Left lung (tissue), 10 donors: Measurements from ENCODE around the gene GTPBP10. TPM values are rescaled to one million over a fixed set of nuclear protein-coding genes. Genes with fewer than 3 reads are reported as not detected.

Experiments used
- ATAC-seq: fragments of 200-7000 bp; cut with Tn5 transposase; one replicate; pipeline ENCODE4 v1.9.1; 2020; ENCODE audit warnings: moderate library complexity
- DNase-seq, 4 donors: peaks; one replicate each; pipeline ENCODE4 v3.0.0-alpha.2; 2013 to 2020
- H3K27ac ChIP-seq, 2 donors: fragments of 200-600 bp; sonication (generic) in 1 of 2; one replicate each; pipeline versions ENCODE4 v1.5.0 to v1.8.0; 2020 to 2021
- H3K27me3 ChIP-seq, 2 donors: fragments of 200-600 bp; sonication (generic) in 1 of 2; one replicate each; pipeline versions ENCODE4 v1.5.0 to v1.8.0; 2020 to 2021
- H3K36me3 ChIP-seq, 2 donors: fragments of 200-600 bp; sonication (generic) in 1 of 2; one replicate each; pipeline versions ENCODE4 v1.5.0 to v1.8.0; 2020 to 2021
- H3K4me1 ChIP-seq, 2 donors: fragments of 200-600 bp; one replicate each; pipeline ENCODE4 v1.8.0; 2021
- H3K4me3 ChIP-seq, 2 donors: fragments of 200-600 bp; sonication (generic) in 1 of 2; one replicate each; pipeline versions ENCODE4 v1.5.0 to v1.8.0; 2020 to 2021; ENCODE audit warnings: mild to moderate bottlenecking in 1 of 2
- H3K9me3 ChIP-seq, 2 donors: fragments of 200-600 bp; sonication (generic) in 1 of 2; one replicate each; pipeline versions ENCODE4 v1.5.0 to v1.8.0; 2020 to 2021
- intact Hi-C, 2 donors: fragments of 100-400 bp; cut with DNase I; formaldehyde crosslinking; loops; one replicate each; pipeline versions ENCODE4 v1.11.2 to v1.14.2; 2022
- polyA plus RNA-seq, 6 donors: library from polyadenylated mRNA; unstranded; fragments of 120-200 nt; gene quantifications; one replicate each; pipeline ENCODE4 v1.2.1, GENCODE V29; 2013; ENCODE audit not compliant: insufficient read length in 6 of 6
- total RNA-seq, 2 donors: library from RNA; stranded (reverse); fragmentation: NEBNext Ultra II Directional; extraction: Animal tissue kit (Norgen Biotek cat#: 25700); gene quantifications; one replicate each; pipeline ENCODE4 v1.2.1, GENCODE V29; 2021
- TF ChIP-seq, protein P1 (sequence below), 2 donors: fragments of 200-600 bp; sonication (generic) in 1 of 2; IDR thresholded peaks; one replicate each; pipeline versions ENCODE4 v1.5.0 to v1.8.0; 2021; ENCODE audit warnings: antibody characterized with exemption in 2 of 2
- donor health status: DM: no; HTN: yes; CAD: no.
- donor health status: DM: no; HTN: no; CAD: no.

The GTPBP10 gene
- total and polyA plus RNA-seq, 8 donors, result 15.5 to 26.5 (median 23.7) TPM

- Histone ChIP-seq H3K27me3 (no peaks in the 10 kb centered on the region), H3K4me3 (no peak overlapping the region), H3K27ac (no peak overlapping the region), H3K4me1 (no peaks in the 10 kb centered on the region), H3K9me3 (no peaks in the 10 kb centered on the region), H3K36me3 (no peaks in the 10 kb centered on the region)
- no peak for DNase-seq
- ATAC-seq, result no peak
- TF ChIP-seq, protein P1, sequence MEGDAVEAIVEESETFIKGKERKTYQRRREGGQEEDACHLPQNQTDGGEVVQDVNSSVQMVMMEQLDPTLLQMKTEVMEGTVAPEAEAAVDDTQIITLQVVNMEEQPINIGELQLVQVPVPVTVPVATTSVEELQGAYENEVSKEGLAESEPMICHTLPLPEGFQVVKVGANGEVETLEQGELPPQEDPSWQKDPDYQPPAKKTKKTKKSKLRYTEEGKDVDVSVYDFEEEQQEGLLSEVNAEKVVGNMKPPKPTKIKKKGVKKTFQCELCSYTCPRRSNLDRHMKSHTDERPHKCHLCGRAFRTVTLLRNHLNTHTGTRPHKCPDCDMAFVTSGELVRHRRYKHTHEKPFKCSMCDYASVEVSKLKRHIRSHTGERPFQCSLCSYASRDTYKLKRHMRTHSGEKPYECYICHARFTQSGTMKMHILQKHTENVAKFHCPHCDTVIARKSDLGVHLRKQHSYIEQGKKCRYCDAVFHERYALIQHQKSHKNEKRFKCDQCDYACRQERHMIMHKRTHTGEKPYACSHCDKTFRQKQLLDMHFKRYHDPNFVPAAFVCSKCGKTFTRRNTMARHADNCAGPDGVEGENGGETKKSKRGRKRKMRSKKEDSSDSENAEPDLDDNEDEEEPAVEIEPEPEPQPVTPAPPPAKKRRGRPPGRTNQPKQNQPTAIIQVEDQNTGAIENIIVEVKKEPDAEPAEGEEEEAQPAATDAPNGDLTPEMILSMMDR (IDR thresholded peaks at IDR 0.05), result no peak
- intact Hi-C loops, result no loop called here
Measured at GRCh38 chr7:90425376-90425775, 78.9 kb downstream of the GTPBP10 start.

DNA sequence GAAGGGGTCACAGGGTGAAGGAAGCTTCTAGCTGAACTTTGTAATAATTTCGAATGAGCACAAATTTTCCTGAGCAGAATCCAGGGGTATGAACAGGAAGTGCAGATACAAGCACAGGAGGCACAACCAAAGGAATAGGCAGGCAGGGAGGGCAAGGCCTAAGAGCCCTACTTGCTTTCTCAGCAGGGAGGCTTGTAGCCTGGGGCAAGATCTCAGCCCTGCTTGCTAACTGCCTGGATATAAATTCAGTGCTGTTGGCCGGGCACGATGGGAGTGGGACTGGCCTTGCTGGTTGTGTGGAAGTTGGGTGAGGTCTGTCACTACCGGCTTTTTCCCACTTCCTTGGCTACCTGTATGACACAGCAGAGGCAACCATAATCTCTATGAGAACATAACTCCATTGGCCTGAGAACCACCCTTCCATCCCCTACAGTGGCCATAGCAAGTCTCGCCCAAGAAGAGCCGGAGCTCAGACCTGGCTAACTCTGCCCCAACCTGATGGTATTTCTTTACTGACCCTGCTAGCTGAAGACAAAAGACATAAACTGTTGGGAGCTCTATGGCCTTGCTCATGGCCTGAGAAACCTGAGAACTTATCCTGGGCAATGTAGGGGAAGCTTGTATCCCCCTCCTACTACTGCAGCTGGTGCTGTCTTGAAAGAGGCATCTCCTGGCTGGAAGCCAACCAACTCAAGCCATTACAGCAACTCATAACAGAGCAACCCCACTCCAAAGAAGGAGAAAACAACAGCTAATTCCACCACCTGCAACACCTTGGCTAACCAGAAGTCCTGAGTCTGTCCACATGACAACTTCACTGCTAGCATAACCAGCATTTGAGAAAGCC, 84.3 kb downstream of the GTPBP10 start:
- ATAC-seq (no peak), DNase-seq (no peak)
- TF ChIP-seq, protein P1 (IDR thresholded peaks at IDR 0.05), result no peak
- no peaks in the 10 kb centered on the region for H3K36me3 ChIP-seq
- peaks cover 0 to 14% of the 10 kb centered on the region in 2 donors for H3K9me3 ChIP-seq
- no peaks in the 10 kb centered on the region for H3K4me1 ChIP-seq
- no peak overlapping the region for H3K27ac ChIP-seq
- intact Hi-C loops, result loop anchor here in 1 of 2 donors (10.0 kb wide), 1 partner anchor 266 kb away; no protein-coding TSS in a partner anchor
- no peak overlapping the region for H3K4me3 ChIP-seq
- H3K27me3 ChIP-seq, result no peaks in the 10 kb centered on the region

DNA sequence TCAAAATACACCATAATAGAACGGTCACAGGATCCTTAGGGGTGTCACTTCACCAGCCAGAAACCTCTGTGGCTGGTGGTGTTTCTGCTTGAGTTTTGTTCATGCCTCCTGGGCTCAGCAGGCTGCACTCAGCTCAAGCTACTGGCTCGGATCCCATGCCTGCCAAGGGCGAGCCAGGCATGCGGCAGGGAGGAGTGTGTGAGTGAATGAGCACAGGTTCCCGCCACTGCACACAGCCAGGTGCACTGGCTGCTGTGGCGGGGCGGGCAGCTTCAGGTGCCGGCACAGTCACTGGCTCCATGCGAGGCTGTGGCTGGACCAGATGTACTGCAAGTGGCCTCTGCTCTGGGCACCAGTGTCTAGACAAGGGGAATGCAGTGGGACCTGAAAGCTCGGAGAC, 86.2 kb downstream of the GTPBP10 start:
- Histone ChIP-seq H3K9me3 (peaks cover 0 to 14% of the 10 kb centered on the region in 2 donors), H3K4me3 (no peak overlapping the region), H3K4me1 (no peaks in the 10 kb centered on the region), H3K27ac (no peak overlapping the region), H3K36me3 (no peaks in the 10 kb centered on the region), H3K27me3 (no peaks in the 10 kb centered on the region)
- no peak for ATAC-seq
- intact Hi-C loops, result loop anchor here in 1 of 2 donors (10.0 kb wide), 1 partner anchor 268 kb away; no protein-coding TSS in a partner anchor
- DNase-seq, result no peak
- TF ChIP-seq, protein P1 (IDR thresholded peaks at IDR 0.05), result no peak

DNA sequence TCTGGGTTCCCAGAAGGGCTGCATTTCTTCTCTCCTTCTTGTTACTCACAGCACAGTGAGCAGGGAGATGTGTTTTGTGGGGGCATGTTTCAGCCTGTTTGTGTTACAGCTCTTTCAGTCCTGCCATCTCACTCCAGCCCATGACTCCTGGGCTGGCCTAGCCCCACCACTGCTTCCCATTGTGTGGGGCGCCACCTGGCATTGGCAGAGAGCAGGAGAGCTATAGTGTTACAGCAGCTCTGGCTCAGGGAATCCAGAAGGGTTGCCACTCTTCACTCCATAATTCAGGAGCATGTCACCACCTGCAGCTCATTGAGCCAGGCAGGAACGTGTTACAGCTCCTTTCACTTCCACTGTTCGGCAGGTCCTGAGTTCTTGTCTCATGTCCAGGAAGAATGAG, 86.7 kb downstream of the GTPBP10 start:
- ATAC-seq (no peak), DNase-seq (no peak)
- Histone ChIP-seq H3K9me3 (peaks cover 0 to 14% of the 10 kb centered on the region in 2 donors), H3K36me3 (no peaks in the 10 kb centered on the region), H3K4me1 (no peaks in the 10 kb centered on the region), H3K27ac (no peak overlapping the region), H3K4me3 (no peak overlapping the region), H3K27me3 (no peaks in the 10 kb centered on the region)
- intact Hi-C loops, result loop anchor here in 1 of 2 donors (10.0 kb wide), 1 partner anchor 268 kb away; no protein-coding TSS in a partner anchor
- TF ChIP-seq, protein P1 (IDR thresholded peaks at IDR 0.05), result no peak

Other genes with a start within 250 kb of the GTPBP10 start
- 10 to 100 TPM; 17.5 to 23.6 TPM for gene STEAP1, start 192.2 kb upstream of the GTPBP10 start, total RNA-seq
- 1 to 10 TPM; 1.4 to 2.4 (median 1.9) TPM for gene STEAP1, start 192.2 kb upstream of the GTPBP10 start, polyA plus RNA-seq
- gene STEAP2, start 135.0 kb upstream of the GTPBP10 start, total RNA-seq, result 10 to 100 TPM; 22.9 to 24.6 TPM
- 10 to 100 TPM in 1 of 6 donors, 1 to 10 TPM in 5; 5.8 to 11.2 (median 6.5) TPM for gene STEAP2, start 135.0 kb upstream of the GTPBP10 start, polyA plus RNA-seq
- gene CFAP69, start 101.5 kb upstream of the GTPBP10 start, total RNA-seq, result 1 to 10 TPM; 4.5 to 5.0 TPM
- 10 to 100 TPM in 5 of 6 donors, 1 to 10 TPM in 1; 7.7 to 14.0 (median 12.4) TPM for gene CFAP69, start 101.5 kb upstream of the GTPBP10 start, polyA plus RNA-seq
- gene FAM237B, start 25.4 kb upstream of the GTPBP10 start, total RNA-seq, result not detected
- gene FAM237B, start 25.4 kb upstream of the GTPBP10 start, polyA plus RNA-seq, result under 1 TPM; 0.11 to 0.31 (median 0.20) TPM
- 10 to 100 TPM; 37.9 to 48.7 TPM for gene CLDN12, start 56.7 kb downstream of the GTPBP10 start, total RNA-seq
- gene CLDN12, start 56.7 kb downstream of the GTPBP10 start, polyA plus RNA-seq, result 10 to 100 TPM; 39.4 to 51.0 (median 47.0) TPM
- not detected for gene PTTG1IP2, start 122.9 kb downstream of the GTPBP10 start, total RNA-seq
- gene PTTG1IP2, start 122.9 kb downstream of the GTPBP10 start, polyA plus RNA-seq, result not detected
- gene CDK14, start 249.6 kb downstream of the GTPBP10 start, total RNA-seq, result 10 to 100 TPM; 37.5 to 45.1 TPM
- 10 to 100 TPM; 24.1 to 30.9 (median 28.6) TPM for gene CDK14, start 249.6 kb downstream of the GTPBP10 start, polyA plus RNA-seq